ENCODE measurements around the gene IRAK4.

The IRAK4 gene

DNA sequence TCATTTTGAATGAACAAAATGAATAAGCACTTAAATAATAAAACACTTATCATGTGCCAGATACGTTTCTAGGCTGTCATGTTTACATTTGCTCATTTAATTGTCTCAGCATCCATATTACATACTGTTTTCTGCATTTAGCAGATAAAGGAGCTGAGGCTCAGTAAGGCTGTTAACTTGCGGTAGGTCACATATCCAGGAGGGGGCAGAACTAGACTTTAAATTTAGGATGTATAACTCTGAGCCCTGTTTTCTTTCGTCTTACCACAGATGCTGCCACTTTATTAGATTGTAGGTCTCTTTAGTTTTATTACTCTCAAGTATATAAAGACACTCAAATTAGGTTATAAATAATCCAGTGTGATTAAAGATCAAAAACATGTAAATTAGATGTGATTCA is 17.7 kb downstream of the IRAK4 start:
- no peak for DNase-seq

DNA sequence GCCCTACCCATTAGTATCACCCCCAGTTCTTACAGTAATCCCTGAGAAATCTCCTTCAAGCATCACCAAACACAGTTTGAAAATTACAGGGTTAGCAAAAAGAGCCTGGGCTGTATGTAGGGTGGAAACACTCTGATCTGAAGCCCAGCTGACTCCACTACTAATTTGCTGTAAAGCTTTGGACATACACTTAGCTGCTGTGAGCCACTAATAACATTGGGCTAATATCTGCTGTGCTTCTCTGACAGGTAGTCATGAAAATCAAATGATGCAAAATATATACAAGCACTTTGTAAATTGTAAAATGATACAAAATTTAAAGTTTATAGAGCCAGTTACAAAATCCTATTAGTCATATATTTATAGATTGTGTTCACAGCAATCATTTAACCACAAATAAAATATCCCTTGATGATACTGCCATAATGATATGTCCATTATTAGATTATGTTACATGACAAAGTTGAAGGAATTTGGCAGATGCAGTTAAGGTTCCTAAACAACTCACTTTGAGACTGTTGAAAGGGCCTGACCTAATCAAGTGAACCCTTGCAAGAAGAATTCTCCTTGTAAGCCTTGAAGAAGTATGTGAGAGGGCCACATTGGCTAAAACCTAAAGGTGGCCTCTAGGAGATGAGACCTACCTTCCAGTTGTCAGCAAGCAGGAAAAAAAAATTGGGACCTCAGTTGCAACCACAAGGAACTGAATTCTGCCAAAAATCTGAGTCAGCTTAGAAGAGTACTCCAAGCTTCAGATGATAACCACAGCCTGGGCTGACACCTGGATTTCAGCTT is 28.3 kb downstream of the IRAK4 start:
- DNase-seq, result no peak

DNA sequence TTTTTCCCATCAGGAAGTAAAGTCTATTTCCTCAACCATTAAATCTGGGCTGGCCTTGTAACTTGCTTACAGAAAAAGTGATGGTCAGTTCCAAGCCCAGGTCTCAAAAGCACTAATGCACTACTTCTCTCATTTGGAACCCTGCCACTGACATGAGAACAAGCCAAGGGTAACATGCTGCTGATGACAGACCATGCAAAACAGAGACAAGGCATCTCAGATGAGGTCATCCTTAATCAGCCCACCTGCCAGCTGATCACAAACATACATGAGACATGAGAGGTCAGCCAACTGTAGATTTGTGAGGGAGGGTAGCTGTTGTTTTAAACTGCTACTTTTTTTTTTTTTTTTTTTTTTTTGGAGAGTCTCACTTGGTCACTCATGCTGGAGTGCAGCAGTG is 31.2 kb downstream of the IRAK4 start:
- no peak for DNase-seq

DNA sequence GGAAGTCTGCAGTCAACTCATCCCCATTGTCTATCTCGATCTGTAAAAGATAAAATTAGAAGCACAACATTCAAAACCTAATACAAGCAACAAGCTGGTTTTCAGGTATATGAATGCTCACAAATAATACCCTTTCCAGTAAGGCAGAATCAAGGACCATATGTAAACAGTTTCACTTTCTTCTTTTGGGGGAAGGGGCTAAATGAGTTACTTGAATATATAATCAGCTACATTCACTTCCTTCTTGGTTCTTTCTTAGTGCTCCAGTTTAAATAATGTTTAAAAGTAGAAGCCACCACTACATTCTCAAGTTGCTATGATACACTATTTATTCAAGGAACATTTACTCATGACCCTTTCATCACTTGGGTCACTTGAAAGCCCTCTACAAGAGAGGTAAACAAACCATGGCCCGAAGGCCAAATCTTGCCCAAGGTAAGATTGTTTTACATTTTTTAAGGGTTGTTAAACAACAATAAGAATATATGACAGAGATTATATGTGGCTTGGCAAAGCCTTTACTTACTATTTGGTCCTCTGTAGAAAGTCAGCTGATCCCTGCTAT is 37.0 kb downstream of the IRAK4 start:
- no peak for DNase-seq

DNA sequence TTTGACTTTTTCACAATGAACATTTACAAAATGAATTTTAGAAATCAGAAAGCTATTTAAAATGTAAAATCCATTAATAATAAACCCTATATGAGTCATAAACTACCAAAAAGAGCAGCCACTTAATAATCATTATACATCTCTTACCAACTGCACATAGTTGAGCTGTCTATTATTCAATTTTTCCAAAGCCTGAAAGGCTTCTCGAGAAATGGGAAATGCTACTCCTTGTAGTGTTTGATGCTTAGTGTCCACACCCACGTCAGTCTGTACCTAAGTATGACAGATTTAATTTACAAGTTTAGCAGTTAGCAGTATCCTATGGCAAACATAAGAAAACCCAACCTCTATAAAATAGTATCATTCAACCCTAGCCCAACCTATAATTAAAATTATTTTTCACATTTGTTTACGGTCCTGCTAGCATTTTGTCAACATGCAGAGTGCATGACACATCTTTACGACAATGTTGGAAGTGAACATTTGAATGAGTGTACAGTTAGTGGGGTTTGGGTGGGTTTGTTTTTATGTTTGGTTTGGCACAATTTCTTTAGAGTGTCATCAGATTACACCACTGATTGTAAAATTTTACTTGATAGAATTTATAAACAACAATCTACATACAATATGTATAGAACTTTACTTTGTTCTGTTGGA is 38.9 kb downstream of the IRAK4 start:
- no peak for DNase-seq

DNA sequence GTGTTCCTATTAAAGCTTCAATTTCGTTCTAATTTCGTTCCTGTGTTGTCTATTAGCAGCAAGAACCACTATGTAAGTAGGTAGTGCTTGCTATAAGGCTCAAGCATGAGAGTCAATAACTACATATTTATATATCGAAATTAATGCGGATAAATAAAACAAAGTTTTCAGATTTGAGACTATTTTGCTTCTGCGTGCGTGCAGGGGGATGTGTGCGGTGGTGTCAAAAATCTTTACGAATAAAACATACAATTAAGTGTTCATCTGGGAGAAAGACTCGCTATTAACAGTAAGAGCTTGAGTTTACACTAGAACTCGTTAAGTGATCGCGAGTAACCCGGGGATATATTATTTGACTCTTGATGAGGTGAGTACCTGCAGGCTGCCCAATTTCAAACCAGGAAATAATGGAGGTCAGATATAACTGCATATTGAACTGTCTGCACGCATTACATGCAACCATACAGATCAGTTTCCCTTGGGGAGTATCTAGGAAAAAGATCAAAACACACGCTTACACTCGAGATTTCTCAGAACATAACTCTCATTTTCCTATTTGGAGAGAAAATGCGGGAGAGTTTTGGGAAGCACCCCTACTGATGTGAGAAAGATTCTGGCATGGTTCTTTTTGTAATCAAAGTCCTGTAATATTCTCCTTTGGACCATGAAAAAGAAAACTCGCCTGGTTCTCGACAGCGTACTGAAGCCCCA is 46.6 kb downstream of the IRAK4 start:
- peak; percentile 48 for DNase-seq

DNA sequence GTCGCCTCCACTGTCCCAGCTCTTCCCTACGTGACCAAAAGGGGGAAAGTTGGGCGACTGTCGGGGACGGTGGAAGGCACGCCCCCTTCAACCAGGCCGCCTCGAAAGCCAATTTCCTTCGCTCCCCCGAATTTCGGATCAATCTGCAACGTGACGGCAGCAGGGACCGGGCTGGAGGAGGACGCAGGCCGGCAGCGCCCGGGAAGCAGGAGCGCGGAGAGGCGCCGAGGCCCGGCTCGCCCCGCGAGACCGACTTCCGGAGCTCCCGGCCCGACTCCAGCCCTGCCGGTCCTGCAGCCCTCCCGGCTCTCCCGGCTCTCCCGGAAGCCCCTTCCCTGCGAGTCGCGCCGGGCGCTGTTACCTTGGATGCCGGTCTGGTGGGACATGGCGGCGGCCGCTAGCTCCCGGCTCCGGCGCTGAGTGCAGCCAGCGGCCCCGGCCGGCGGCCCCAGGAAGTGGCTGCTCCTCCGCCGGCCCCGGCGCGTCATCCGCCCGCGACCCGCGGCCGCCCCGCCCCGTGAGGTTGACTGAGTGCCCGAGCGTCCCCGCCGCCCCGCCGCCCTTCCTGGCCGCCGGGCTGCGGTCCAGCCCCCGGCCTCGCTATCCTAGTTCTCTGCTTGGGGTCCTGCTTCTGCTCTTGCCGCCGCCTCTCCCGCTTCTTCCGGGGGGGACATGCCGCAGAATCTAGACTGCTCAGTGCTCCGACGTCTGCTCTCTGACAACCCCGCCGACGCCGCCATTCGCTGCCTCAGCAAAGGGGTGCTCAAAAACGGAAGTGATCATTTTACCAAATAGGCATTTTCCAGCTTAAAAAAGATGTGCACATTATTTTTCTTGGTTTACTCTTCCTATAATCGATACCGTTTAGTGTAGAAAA is 47.3 kb downstream of the IRAK4 start, which contains the start of gene TWF1:
TSS of gene TWF1 (minus strand) at position 458 of the 877 bp plus-strand sequence. CDS start at position 386, 72 bp downstream.
- peak; percentile 44 for DNase-seq

DNA sequence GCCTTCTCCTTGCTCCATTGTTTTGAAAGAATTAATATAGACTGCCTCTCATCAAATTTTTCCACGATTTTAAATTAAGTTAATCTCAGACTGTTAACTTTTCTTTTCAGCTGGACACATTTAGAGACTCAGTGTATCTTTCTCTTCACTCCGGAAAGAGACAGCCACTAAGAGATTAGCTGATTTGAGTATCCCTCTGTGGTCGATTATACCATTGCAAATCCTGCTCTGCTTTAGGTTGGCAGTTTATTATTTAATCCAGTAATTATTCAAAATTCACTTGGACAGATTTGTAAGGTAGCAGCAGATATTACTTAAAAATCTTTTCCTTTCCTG is 48.0 kb downstream of the IRAK4 start:
- no peak for DNase-seq

DNA sequence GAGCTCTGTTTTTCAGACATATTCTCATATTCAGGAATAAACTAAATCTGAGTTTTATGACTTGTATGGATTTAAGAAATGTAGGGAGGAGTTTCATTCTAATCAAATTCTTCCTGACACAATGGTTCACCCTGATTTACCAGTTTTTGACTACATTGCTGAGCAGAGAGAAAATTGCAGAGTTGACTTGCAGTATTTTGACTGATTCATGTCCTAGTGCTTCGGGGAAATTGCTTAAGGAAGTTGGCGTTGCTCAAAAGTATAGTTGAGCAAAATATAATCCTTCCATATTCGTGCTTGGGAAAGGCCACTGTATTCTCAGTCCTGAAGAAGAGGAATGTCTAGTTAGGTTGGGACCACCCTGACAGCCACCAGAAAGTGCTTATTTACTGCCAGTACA is 48.6 kb downstream of the IRAK4 start:
- DNase-seq, result no peak

DNA sequence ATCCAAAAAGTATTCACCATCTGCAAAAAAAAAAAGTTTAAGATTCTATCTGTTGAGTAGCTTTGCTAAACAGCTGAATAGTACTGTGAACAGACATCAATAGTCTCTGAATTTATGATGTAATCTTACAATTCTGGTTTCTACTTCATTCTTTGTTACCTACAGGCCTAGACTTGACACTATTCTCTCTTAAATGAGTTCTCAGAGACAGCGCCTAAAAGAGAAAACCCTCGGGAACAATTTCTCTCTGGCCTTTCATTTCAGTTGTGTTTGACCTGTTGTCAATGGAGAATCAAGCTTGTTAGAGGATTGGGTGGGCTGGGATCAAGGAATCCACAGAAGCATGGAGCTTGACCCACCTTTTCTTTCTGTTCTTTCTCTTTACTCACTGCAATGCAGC is 53.3 kb downstream of the IRAK4 start:
- no peak for DNase-seq

DNA sequence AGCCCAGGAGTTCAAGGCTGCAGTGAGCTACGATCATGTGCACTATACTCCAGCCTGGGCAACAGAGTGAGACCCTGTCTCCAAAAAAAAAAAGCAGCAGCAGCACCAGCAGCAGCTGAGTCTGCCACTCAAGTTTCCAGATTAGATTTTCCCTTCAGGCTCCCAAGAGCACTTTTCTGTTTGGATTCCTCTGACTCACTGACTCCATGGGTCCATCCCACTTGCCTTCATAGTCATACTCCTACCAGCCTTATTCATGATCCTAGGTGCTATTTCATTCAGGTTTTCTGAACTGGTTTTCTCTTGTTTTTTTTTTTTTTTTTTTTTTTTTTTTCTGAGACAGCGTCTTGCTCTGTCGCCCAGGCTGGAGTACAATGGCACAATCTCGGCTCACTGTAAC is 54.2 kb downstream of the IRAK4 start:
- DNase-seq, result no peak

DNA sequence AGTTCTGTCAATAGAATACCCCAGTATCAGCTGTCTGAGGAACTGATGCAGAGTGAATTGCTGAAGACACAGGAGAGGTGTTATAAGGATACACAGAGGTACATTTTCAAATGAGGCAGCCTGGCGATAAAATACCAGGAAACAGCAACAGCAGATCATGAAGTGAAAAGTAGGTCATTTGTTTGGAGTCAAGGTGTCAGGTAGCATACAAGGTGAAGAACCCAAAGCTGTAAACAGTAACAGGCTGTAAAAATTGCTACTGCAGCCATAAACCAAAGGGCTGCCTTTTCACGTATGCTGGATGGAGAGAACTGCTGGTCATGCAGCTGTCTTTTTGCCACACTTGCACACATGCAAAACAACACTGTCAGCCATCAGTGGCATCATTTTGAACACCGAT is 56.7 kb downstream of the IRAK4 start:
- no peak for DNase-seq

DNA sequence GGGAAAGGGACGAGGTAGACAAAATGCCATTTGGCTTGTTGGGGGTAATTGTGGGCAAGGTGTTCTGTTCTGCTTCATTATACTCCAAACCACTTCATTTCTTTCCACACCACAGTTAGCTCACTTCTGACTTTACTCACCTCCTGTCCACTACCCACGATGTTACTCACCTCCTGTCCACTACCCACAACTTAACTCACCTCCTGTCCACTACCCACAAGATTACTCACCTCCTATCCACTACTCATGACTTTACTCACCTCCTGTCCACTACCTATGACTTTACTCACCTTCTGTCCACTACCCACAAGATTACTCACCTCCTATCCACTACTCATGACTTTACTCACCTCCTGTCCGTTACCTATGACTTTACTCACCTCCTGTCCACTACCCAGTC is 57.4 kb downstream of the IRAK4 start:
- no peak for DNase-seq

DNA sequence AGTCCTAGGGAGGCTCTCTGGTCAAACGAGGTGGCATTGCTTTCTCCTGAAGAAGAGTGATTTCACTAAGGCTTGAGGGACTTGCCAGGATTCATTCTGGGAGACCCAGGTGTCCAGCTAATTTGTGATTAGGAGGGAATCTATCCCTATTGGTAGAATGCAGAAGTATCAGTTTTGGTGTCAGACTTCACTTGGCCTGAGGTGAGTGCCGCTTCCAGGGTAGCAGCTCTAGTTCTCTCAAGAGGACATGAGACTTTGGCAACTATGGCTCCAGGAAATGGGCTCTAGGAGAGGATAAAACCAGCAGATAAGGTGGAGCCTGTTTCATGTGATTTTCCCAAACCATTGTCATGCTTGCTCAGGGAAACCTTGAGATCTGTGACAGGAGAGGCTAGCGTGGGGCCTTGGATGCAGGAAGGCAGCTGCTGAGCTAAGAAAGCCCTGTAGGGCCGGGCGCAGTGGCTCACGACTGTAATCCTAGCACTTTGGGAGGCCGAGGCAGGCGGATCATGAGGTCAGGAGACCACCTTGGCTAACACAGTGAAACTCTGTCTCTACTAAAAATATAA is 65.5 kb downstream of the IRAK4 start:
- DNase-seq, result no peak

DNA sequence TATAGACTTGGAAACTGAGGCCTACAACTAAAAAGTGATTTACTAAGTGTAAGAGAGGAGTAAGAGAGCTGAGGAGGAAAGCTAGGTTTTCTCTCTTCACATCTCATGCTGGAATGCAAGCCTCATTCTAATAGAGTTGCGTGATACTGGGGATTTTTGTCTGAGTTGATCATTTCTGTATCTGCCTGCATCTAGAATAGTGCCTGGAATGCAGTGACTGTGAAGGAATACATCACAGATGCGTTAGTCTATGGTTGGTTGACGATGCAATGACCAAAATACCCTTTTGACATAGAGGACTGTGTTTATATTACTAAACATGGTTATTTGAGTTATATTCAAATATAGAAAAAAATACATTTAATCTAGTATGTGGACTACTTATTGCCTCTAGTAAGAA is 67.9 kb downstream of the IRAK4 start:
- no peak for DNase-seq

DNA sequence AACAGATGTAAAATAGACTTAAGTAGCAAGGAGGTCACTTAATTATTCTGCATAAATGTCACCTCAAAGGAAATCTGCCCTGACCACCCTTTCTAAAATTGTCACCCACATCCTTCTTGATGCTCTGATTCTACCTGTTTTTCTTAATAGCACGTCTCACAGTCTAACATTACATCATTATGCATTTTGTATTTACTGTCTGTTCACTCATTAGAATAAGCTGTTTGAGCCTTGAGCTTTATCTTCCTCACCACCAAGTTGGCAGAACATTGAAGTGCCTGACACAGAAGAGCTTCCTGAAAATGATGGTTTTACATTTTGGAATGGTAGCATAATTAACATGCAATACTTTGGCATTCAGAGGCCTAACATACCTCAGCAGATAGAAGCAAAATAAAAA is 68.3 kb downstream of the IRAK4 start:
- no peak for DNase-seq

DNA sequence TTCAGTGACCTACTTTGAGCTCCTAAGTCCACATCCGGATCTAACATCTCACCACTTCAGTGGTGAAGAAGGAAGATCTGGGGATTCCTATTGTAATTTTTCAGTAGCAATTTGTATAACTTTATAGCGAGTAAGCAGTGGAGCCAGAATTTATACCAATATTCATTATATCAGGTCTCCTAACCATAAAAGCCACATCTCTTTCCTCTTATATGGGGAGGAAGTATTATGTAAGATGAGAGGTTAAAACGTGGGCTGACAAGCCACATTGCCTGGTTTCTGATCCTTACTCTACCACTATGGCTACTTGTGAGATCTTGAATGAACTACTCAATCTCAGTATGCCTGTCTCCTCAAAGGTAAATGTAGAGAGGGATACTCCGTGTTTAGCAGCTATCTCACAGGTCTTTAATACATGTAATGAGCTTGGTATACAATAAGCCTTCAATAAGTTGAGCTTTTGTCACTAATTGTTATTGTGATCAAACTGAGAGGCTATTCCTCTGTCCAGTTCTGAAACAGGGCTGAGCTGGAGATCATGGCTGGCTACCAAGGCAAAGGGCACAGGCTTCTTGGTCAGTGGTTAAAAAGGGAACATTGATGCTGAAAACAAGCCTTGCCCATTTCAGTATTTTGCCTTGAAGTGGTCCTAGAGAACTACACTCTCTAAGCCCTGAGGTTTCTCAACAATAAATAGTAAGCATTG is 73.9 kb downstream of the IRAK4 start:
- no peak for DNase-seq

DNA sequence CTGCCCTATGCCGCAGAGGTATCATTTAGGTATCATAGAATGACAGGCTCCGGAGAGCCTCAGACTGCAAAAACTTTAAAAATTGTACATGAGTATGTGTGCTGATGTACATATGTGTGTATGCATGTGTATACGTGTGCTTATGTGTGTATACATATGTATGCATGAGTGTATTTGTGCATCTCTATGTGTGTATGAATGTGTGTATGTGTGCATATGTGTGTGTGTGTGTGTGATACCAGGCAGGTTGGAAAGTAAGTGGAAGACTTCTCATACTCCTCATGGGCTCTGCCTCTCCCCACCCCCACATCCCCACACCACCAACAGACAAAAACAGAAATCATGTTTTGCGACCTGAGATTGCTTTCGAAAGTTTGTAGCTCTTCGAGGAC is 76.5 kb downstream of the IRAK4 start:
- DNase-seq, result no peak

DNA sequence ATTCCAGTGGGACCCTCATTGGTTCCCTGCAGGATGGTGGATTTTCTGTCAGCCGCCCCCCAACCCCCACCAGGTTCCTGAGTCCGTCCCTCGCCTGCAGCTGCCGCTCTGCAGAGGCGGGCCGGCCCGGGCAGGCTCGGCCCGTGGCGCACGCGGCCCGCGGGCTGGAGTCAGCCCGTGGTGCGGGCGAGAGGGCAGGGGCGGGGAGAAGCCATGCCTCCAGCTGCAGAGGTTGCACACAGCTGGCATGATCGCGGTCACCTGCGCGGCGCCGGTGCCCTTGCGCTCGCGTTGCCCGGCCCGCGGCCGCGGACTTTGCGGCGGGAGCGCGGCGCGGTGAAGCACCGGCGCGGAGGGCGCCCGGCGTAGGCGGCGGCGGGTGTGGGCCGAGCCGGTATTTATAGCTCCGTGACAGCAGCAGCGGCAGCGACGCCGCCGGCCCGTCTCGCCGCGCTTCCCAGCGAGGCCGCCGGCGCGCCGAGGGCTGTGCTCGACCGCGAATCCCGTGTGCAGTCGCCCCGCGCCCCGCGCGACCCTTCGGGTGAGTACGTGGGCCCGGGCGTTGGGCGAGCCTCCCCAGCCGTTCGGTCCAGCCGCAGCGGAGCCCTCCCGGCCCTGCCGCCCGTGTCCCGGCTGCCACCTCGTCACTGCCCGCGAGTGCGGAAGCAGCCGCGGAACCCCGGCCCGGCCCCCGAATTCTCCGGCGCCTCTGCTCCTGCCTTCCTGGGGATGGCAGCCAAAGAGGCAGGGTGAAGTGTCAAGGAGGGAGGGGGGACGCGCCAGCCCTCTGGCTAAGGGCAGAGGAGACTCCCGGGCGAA is 77.1 kb downstream of the IRAK4 start, which contains the start of gene TMEM117:
TSS of gene TMEM117 (plus strand) at position 426 of the 819 bp plus-strand sequence.
- no peak for DNase-seq

DNA sequence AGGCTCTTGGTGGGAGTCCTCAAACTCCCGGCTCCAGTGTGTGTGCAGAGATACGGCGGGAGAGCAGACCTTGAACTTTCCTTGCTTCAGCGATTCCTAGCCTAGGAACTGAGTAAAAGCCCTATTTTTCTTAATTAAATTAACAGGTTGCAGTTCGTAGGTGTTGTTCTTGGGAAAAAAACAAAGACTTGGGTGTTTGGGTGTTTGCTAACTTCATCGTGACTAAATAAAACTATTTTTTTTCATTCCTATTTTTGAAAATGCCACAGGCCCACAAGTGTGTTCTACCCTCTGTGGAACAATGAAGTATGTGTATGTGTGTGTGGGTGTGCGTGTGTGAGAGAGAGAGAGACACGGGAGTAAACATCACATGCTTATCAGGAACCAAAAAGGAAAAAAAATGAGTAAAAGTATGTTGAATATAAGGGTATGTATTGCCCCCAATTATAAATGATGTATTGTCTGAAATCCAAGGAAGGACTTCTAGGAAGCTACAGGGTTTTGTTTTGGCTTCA is 77.8 kb downstream of the IRAK4 start:
- no peak for DNase-seq

All from SHP77 treated with DMSO at 0.1 percent for 48 hours (cell line).